ENCODE results near the gene SELENOP. TPM values are rescaled to one million over a fixed set of nuclear protein-coding genes. Genes with fewer than 3 reads are reported as not detected.

SELENOP gene
- total RNA-seq, 1 donor from 2014 or later = 0.20 TPM

- DNase-seq (ENCODE audit: low spot score) = no peak
- H3K36me3 Mint-ChIP-seq (ENCODE audit: low read depth) = no peaks in the 10 kb centered on the region
- no peak overlapping the region for H3K27ac Mint-ChIP-seq (ENCODE audit: unreplicated experiment)
- no peak for TF ChIP-seq CTCF (IDR thresholded peaks at IDR 0.05)
- H3K4me3 Mint-ChIP-seq (ENCODE audit: unreplicated experiment) = no peak overlapping the region
- H3K4me1 Mint-ChIP-seq (ENCODE audit: low read depth) = no peaks in the 10 kb centered on the region
- peaks cover 3% of the 10 kb centered on the region for H3K9me3 Mint-ChIP-seq (ENCODE audit: low read depth)
- H3K27me3 Mint-ChIP-seq (ENCODE audit: low read depth) = peaks cover 17% of the 10 kb centered on the region
Measured at GRCh38 chr5:42759456-42759855, 52.2 kb downstream of the SELENOP start.

GRCh38 chr5:42756606-42757601, 54.8 kb downstream of the SELENOP start, which contains the start of gene CCDC152:
CCDC152 (plus strand) TSS chr5:42756818; CDS start chr5:42759122, 2,304 bp downstream.
- H3K36me3 Mint-ChIP-seq (ENCODE audit: low read depth) = no peaks in the 10 kb centered on the region
- H3K27me3 Mint-ChIP-seq (ENCODE audit: low read depth) = peaks cover 14% of the 10 kb centered on the region
- no peaks in the 10 kb centered on the region for H3K4me1 Mint-ChIP-seq (ENCODE audit: low read depth)
- no peak within 1 kb of the TSS for H3K4me3 Mint-ChIP-seq (ENCODE audit: unreplicated experiment)
- no peak within 1 kb of the TSS for H3K27ac Mint-ChIP-seq (ENCODE audit: unreplicated experiment)
- no peak for DNase-seq (ENCODE audit: low spot score)
- peaks cover 3% of the 10 kb centered on the region for H3K9me3 Mint-ChIP-seq (ENCODE audit: low read depth)
- no peak for TF ChIP-seq CTCF (IDR thresholded peaks at IDR 0.05)

- no peak for TF ChIP-seq CTCF (IDR thresholded peaks at IDR 0.05)
- Mint-ChIP-seq H3K9me3 (ENCODE audit: low read depth) (no peaks in the 10 kb centered on the region), H3K27ac (ENCODE audit: unreplicated experiment) (no peak overlapping the region), H3K4me1 (ENCODE audit: low read depth) (no peaks in the 10 kb centered on the region), H3K36me3 (ENCODE audit: low read depth) (no peaks in the 10 kb centered on the region), H3K27me3 (ENCODE audit: low read depth) (peaks cover 6% of the 10 kb centered on the region), H3K4me3 (ENCODE audit: unreplicated experiment) (no peak overlapping the region)
- DNase-seq (ENCODE audit: low spot score) = no peak
Measured at GRCh38 chr5:42753099-42753498, 58.6 kb downstream of the SELENOP start.

- Mint-ChIP-seq H3K36me3 (ENCODE audit: low read depth) (no peaks in the 10 kb centered on the region), H3K4me3 (ENCODE audit: unreplicated experiment) (no peak overlapping the region), H3K27me3 (ENCODE audit: low read depth) (peaks cover 6% of the 10 kb centered on the region), H3K4me1 (ENCODE audit: low read depth) (no peaks in the 10 kb centered on the region), H3K27ac (ENCODE audit: unreplicated experiment) (no peak overlapping the region), H3K9me3 (ENCODE audit: low read depth) (no peaks in the 10 kb centered on the region)
- DNase-seq (ENCODE audit: low spot score) = no peak
- no peak for TF ChIP-seq CTCF (IDR thresholded peaks at IDR 0.05)
Measured at GRCh38 chr5:42751044-42751443, 60.6 kb downstream of the SELENOP start.

GRCh38 chr5:42750507-42750906, 61.2 kb downstream of the SELENOP start:
- Mint-ChIP-seq H3K27me3 (ENCODE audit: low read depth) (peaks cover 6% of the 10 kb centered on the region), H3K4me3 (ENCODE audit: unreplicated experiment) (no peak overlapping the region), H3K9me3 (ENCODE audit: low read depth) (no peaks in the 10 kb centered on the region), H3K27ac (ENCODE audit: unreplicated experiment) (no peak overlapping the region), H3K4me1 (ENCODE audit: low read depth) (no peaks in the 10 kb centered on the region), H3K36me3 (ENCODE audit: low read depth) (no peaks in the 10 kb centered on the region)
- no peak for TF ChIP-seq CTCF (IDR thresholded peaks at IDR 0.05)
- no peak for DNase-seq (ENCODE audit: low spot score)

Other genes with a start within 250 kb of the SELENOP start
- gene CCDC152, start 55.1 kb downstream of the SELENOP start, total RNA-seq = not detected in 3 replicates
- gene ANXA2R, start 228.4 kb upstream of the SELENOP start, total RNA-seq = 1.2 to 3.5 TPM (median 1.7 TPM) in 3 replicates

Data from chondrocyte (in vitro differentiated cells).